Subcutaneous adipose tissue (tissue), 4 donors: ENCODE results near the gene ZDHHC13. TPM values are rescaled to one million over a fixed set of nuclear protein-coding genes. Genes with fewer than 3 reads are reported as not detected.

ENCODE experiments used
- CTCF ChIP-seq: fragments of 450-650 bp; IDR thresholded peaks from one replicate; pipeline ENCODE4 v1.5.1; 2016; ENCODE audit warnings: low read depth, mild to moderate bottlenecking, control low read depth, antibody characterized with exemption, moderate library complexity
- total RNA-seq, 4 donors: library from RNA; depleted of rRNA; stranded (reverse); fragments of >200 nt; gene quantifications; one replicate each; pipeline ENCODE4 v1.1.0, GENCODE V29; 2016

ZDHHC13 gene
- total RNA-seq, 4 donors from 2014 or later = 3.2 to 10.2 (median 9.5) TPM

DNA sequence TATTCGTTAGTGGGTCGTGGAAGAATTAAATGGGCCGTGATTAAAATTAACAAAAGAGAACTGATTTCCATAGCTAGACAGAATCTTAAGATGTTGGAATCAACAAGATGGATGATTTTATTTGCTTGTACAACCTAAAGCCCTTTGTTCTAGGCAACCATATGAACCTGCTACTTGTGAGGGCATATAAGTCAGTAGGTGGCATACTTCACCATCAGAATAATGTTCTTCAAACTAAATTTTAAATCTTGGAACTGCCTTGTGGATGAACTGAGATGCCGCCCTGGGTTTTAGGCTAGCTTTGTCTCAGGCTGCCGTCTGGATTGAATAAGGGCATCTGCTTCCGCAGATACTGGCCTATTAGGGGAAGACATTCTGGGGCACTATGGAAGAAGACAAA is 43.9 kb downstream of the ZDHHC13 start:
- no peak for TF ChIP-seq CTCF

DNA sequence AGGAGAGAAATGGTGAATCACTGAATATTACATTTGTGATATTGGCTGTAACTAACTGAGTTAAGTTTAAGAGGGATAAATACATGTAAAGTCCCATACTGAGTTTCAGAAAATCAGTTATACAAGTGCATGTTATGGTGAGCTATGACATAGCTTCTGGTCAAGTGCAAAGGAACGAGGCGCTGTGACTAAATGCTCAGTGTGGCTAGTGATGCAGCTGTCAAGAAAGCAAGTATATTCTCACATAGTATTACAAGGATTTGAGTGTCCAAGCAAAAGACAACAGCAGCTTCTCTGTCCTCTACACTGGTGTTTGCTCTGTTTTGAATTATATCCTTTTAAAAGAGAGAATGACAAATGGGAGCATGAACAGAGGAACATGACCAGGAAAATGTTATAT is 44.7 kb downstream of the ZDHHC13 start:
- TF ChIP-seq CTCF = no peak

GRCh38 chr11:19162951-19163505 is 46.1 kb downstream of the ZDHHC13 start:
- no peak for TF ChIP-seq CTCF

GRCh38 chr11:19163617-19164016 is 46.6 kb downstream of the ZDHHC13 start:
- no peak for TF ChIP-seq CTCF

DNA sequence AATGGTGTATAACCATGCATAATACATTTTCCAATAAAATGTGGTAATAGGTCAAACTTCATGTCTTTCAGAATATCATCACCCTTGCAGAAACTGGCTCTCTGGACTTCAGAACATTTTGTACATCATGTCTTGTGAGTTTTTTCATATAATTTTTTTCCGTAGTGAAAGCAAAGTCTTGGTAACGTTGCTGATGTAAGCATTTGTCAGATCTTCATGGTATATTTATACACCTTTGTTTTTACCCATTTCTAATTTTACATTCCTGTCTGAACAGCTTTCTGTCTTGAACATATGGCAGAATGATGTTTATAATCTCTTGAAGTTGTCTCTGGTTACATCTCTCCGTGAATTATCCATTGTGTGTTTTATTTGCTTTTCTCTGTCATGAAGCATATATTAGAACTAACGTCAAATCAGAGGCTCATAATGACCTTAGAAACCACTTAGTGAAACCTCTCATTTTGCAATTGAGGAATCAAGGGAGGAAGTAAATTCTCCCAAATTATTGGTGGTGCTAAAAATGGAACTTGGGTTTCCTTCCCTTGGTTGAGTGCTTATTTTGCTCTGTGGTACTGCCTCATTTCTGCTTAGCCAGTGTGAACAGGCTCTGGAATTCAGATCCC is 47.4 kb downstream of the ZDHHC13 start:
- no peak for TF ChIP-seq CTCF

GRCh38 chr11:19164881-19165280 is 47.9 kb downstream of the ZDHHC13 start:
- TF ChIP-seq CTCF = no peak

- no peak for TF ChIP-seq CTCF
Observed at GRCh38 chr11:19168090-19168489, 51.1 kb downstream of the ZDHHC13 start.
